Activated naive CD4-positive, alpha-beta T cell treated with anti-CD3 and anti-CD28 coated beads for 36 hours (primary cell): ENCODE data around the gene FBXO31. TPM values are rescaled to one million over a fixed set of nuclear protein-coding genes. Genes with fewer than 3 reads are reported as not detected.

Experiments used
- CTCF ChIA-PET: fragments of 350-600 bp; sonication (Branson Sonifier 250); formaldehyde crosslinking; loops from one replicate; lab custom pipeline; 2021; ENCODE audit warnings: antibody characterized with exemption; lab: Charles Lee
- DNase-seq: peaks from one replicate; pipeline ENCODE4 v3.0.0-alpha.2; 2020
- H3K27ac Mint-ChIP-seq: one replicate; pipeline ENCODE4 v1.8.0; 2021; ENCODE audit warnings: mild to moderate bottlenecking, mixed read lengths
- H3K27me3 Mint-ChIP-seq: one replicate; pipeline ENCODE4 v1.8.0; 2021; ENCODE audit warnings: low read depth, mixed read lengths
- H3K36me3 Mint-ChIP-seq: one replicate; pipeline ENCODE4 v1.8.0; 2021; ENCODE audit warnings: low read depth, mixed read lengths
- H3K4me1 Mint-ChIP-seq: one replicate; pipeline ENCODE4 v1.8.0; 2021; ENCODE audit warnings: low read depth, mixed read lengths
- H3K4me3 Mint-ChIP-seq: one replicate; pipeline ENCODE4 v1.8.0; 2021; ENCODE audit warnings: mild to moderate bottlenecking, moderate library complexity, mixed read lengths
- H3K9me3 Mint-ChIP-seq: one replicate; pipeline ENCODE4 v1.8.0; 2021; ENCODE audit warnings: mixed read lengths
- intact Hi-C: fragments of 100-400 bp; cut with micrococcal nuclease; formaldehyde crosslinking; loops from one replicate; pipeline ENCODE4 v1.15.1; 2023
- total RNA-seq, 2 experiments: library from RNA; stranded (reverse); gene quantifications; one replicate each; pipeline ENCODE4 v1.2.3, GENCODE V29; 2021

The FBXO31 gene
- total RNA-seq, 2 experiments from 2014 or later: 26.4 to 26.7 TPM

GRCh38 chr16:87333581-87334331 lies 49.8 kb downstream of the FBXO31 start:
- H3K9me3 Mint-ChIP-seq: no peaks in the 10 kb centered on the region
- intact Hi-C loops: no loop called here
- no peak for DNase-seq
- H3K4me3 Mint-ChIP-seq: no peak overlapping the region
- peaks cover 7% of the 10 kb centered on the region for H3K36me3 Mint-ChIP-seq
- peaks cover 7% of the 10 kb centered on the region for H3K4me1 Mint-ChIP-seq
- H3K27ac Mint-ChIP-seq: no peak overlapping the region
- H3K27me3 Mint-ChIP-seq: no peaks in the 10 kb centered on the region
- CTCF ChIA-PET: interaction anchor here (0.5 kb wide), 1 partner anchor 340 kb away, joined by 3 read pairs; no protein-coding TSS in a partner anchor

DNA sequence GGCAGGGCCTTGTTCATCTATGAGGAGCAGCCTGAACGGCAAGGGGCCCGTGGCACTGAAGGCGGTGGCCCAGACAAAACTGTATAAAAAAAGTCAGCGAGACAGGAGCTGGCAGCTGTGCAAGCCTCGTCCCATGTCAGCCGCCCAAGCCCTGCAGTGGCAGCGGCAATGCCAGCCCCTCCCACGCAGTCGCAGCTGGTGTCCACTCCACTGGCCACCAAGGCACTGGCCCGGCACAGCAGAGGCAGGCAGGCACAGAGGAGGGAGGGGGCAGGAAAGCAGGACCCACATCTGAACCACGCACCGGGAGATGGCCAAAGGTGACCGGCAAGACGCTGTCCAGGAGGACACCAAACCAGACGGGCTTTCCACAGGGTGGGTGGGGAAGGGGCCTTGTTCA lies 50.5 kb downstream of the FBXO31 start:
- no peaks in the 10 kb centered on the region for H3K27me3 Mint-ChIP-seq
- H3K4me1 Mint-ChIP-seq: peaks cover 6% of the 10 kb centered on the region
- no peak for DNase-seq
- CTCF ChIA-PET: interaction anchor here (0.6 kb wide), 1 partner anchor 33 kb away, joined by 4 read pairs; no protein-coding TSS in a partner anchor
- peaks cover 6% of the 10 kb centered on the region for H3K36me3 Mint-ChIP-seq
- H3K27ac Mint-ChIP-seq: no peak overlapping the region
- H3K4me3 Mint-ChIP-seq: no peak overlapping the region
- intact Hi-C loops: no loop called here
- H3K9me3 Mint-ChIP-seq: no peaks in the 10 kb centered on the region

- no peaks in the 10 kb centered on the region for H3K9me3 Mint-ChIP-seq
- intact Hi-C loops: no loop called here
- H3K27me3 Mint-ChIP-seq: no peaks in the 10 kb centered on the region
- CTCF ChIA-PET: interaction anchor here (0.9 to 1.0 kb wide), 2 partner anchors 15 to 304 kb away, joined by 3 read pairs; partner anchors contain the start of gene C16orf95
- peaks cover under 1% of the 10 kb centered on the region for H3K4me1 Mint-ChIP-seq
- no peak overlapping the region for H3K27ac Mint-ChIP-seq
- DNase-seq: no peak
- peaks cover 5% of the 10 kb centered on the region for H3K36me3 Mint-ChIP-seq
- no peak overlapping the region for H3K4me3 Mint-ChIP-seq
Measured at GRCh38 chr16:87332150-87332549, 51.4 kb downstream of the FBXO31 start.

- intact Hi-C loops: no loop called here
- no peak overlapping the region for H3K27ac Mint-ChIP-seq
- CTCF ChIA-PET: interaction anchor here (0.9 to 1.0 kb wide), 2 partner anchors 14 to 305 kb away, joined by 3 read pairs; partner anchors contain the start of gene C16orf95
- no peaks in the 10 kb centered on the region for H3K4me1 Mint-ChIP-seq
- no peaks in the 10 kb centered on the region for H3K9me3 Mint-ChIP-seq
- no peak overlapping the region for H3K4me3 Mint-ChIP-seq
- no peaks in the 10 kb centered on the region for H3K27me3 Mint-ChIP-seq
- DNase-seq: no peak
- H3K36me3 Mint-ChIP-seq: peaks cover 5% of the 10 kb centered on the region
Measured at GRCh38 chr16:87331241-87331801, 52.3 kb downstream of the FBXO31 start.

DNA sequence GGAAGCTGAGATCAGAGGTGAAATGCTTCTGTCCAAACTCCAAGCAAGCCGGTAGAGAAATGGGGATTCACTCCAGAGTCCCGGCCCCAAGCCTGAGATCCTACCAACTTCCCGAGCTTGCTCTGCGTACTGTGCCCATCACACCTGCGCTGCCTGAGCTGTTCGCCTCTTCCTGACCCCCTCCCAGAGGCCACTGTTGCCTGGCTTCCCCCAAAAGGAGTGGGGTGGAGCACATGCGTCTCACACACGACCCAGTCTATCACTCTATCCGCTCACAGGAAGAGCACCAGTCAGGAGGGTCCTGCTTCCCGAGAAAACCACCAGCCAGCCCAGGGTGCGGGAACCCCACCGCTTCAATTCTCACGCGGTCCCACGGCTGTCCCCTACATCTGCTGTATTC lies 52.9 kb downstream of the FBXO31 start:
- CTCF ChIA-PET: no interaction called here
- no peak overlapping the region for H3K27ac Mint-ChIP-seq
- no peak overlapping the region for H3K4me3 Mint-ChIP-seq
- intact Hi-C loops: no loop called here
- no peaks in the 10 kb centered on the region for H3K27me3 Mint-ChIP-seq
- H3K9me3 Mint-ChIP-seq: no peaks in the 10 kb centered on the region
- no peaks in the 10 kb centered on the region for H3K4me1 Mint-ChIP-seq
- H3K36me3 Mint-ChIP-seq: peaks cover 5% of the 10 kb centered on the region
- DNase-seq: no peak

DNA sequence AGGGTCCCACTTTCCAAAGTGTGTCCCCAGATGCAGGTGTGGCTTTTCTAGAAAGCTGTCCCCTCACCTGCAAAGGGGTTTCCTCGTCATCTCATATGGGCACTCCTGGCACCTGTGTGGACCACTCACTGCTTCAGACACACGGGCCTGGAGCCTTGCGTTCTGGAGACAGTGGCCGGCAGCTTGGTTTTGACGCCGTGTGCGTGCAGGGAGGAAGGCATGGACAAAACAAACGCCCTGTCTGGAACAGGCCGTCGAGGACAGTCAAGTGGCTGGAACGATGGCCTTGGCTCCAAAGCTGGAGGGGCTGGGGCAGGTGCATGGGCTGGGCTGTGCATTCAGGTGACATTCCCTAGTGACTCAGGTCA lies 53.3 kb downstream of the FBXO31 start:
- intact Hi-C loops: no loop called here
- Mint-ChIP-seq H3K36me3 (peaks cover 4% of the 10 kb centered on the region), H3K27me3 (no peaks in the 10 kb centered on the region), H3K4me3 (no peak overlapping the region), H3K27ac (no peak overlapping the region), H3K9me3 (no peaks in the 10 kb centered on the region), H3K4me1 (peaks cover 2% of the 10 kb centered on the region)
- CTCF ChIA-PET: no interaction called here
- DNase-seq: no peak

DNA sequence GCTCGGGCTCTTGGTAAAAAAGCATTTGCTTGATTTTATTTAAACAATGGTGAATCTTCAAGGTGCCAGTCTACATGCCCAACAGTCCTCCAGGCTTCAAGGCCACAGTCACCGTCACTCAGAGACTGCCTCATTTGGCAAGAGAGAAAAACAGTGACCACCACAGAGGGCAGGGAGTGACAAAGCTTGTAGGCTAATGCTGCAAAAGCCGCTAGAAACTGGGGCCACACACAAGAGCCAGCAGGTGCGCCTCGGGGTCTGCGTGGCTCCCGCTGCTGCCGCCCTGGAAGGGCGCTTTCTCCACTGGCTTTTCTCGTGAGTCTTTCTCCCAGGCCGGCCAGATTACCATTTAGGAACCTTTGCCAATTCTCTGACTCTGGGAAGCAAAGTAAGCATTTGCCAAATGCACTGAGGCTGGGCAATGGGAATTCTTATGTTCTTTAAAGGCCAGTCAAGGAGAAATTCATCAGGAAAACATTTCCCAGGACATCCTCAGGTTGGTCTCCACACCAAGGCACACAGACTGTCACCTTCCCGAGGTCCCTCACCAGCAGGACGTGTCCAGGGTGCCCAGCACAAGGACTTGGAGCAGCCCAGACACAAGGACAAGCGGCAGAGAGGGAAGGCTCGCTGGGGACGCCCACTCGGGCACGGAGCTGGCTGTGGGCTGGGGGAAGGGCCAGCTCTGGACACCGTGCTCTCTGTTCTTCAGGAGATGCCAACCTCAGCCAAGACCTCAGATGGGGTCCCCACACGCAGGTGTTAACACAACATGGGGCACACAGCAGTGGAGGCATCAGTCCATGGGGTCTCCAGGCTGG lies 53.9 kb downstream of the FBXO31 start:
- no peaks in the 10 kb centered on the region for H3K27me3 Mint-ChIP-seq

GRCh38 chr16:87328846-87329245 lies 54.7 kb downstream of the FBXO31 start:
- intact Hi-C loops: no loop called here
- Mint-ChIP-seq H3K4me3 (no peak overlapping the region), H3K27me3 (no peaks in the 10 kb centered on the region), H3K9me3 (no peaks in the 10 kb centered on the region), H3K36me3 (peaks cover 3% of the 10 kb centered on the region), H3K4me1 (peaks cover 2% of the 10 kb centered on the region), H3K27ac (no peak overlapping the region)
- CTCF ChIA-PET: no interaction called here
- no peak for DNase-seq

More for the DNA sequence above, 53.9 kb downstream of the FBXO31 start:
- intact Hi-C loops: no loop called here
- H3K4me3 Mint-ChIP-seq: no peak overlapping the region
- DNase-seq: no peak
- H3K9me3 Mint-ChIP-seq: no peaks in the 10 kb centered on the region
- H3K27ac Mint-ChIP-seq: no peak overlapping the region
- CTCF ChIA-PET: no interaction called here
- H3K4me1 Mint-ChIP-seq: peaks cover 2% of the 10 kb centered on the region
- peaks cover 3% of the 10 kb centered on the region for H3K36me3 Mint-ChIP-seq

GRCh38 chr16:87327798-87328495 lies 55.6 kb downstream of the FBXO31 start:
- peaks cover 3% of the 10 kb centered on the region for H3K36me3 Mint-ChIP-seq
- no peaks in the 10 kb centered on the region for H3K27me3 Mint-ChIP-seq
- H3K4me1 Mint-ChIP-seq: peaks cover 2% of the 10 kb centered on the region
- H3K9me3 Mint-ChIP-seq: no peaks in the 10 kb centered on the region
- no peak overlapping the region for H3K27ac Mint-ChIP-seq
- DNase-seq: no peak
- intact Hi-C loops: no loop called here
- H3K4me3 Mint-ChIP-seq: no peak overlapping the region
- CTCF ChIA-PET: interaction anchor here (0.7 kb wide), 1 partner anchor 73 kb away, joined by 3 read pairs; no protein-coding TSS in a partner anchor

GRCh38 chr16:87326151-87326571 lies 57.4 kb downstream of the FBXO31 start:
- peaks cover 2% of the 10 kb centered on the region for H3K4me1 Mint-ChIP-seq
- no peak overlapping the region for H3K27ac Mint-ChIP-seq
- intact Hi-C loops: no loop called here
- H3K9me3 Mint-ChIP-seq: no peaks in the 10 kb centered on the region
- CTCF ChIA-PET: interaction anchor here (1.2 kb wide), 1 partner anchor 21 kb away, joined by 3 read pairs; no protein-coding TSS in a partner anchor
- H3K4me3 Mint-ChIP-seq: no peak overlapping the region
- peaks cover 3% of the 10 kb centered on the region for H3K36me3 Mint-ChIP-seq
- no peak for DNase-seq
- no peaks in the 10 kb centered on the region for H3K27me3 Mint-ChIP-seq

DNA sequence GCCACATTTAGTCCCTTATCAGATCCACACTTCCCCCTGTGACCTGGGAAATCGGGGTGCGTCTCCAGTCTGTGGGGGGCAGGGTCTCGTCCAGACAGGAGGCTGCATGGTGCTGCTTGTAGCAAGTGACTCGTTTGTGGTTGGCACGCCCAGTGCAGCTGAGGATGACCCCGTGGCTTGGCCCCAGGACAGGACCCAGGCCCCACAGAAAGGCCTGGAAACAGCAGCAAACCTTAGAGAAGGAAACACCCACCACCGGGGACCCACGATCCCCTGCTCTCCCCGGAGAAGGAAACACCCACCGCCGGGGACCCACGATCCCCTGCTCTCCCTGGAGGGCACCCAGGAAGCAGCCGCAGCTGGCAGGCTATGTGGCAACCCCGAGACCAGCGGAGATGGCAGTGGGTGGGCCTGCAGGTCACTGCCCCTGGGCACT lies 58.1 kb downstream of the FBXO31 start:
- Mint-ChIP-seq H3K36me3 (peaks cover 1% of the 10 kb centered on the region), H3K27ac (no peak overlapping the region), H3K27me3 (no peaks in the 10 kb centered on the region), H3K4me3 (no peak overlapping the region), H3K9me3 (no peaks in the 10 kb centered on the region), H3K4me1 (peaks cover 2% of the 10 kb centered on the region)
- CTCF ChIA-PET: interaction anchor here (1.2 kb wide), 1 partner anchor 21 kb away, joined by 3 read pairs; no protein-coding TSS in a partner anchor
- DNase-seq: no peak
- intact Hi-C loops: loop anchor here (2.0 kb wide), 1 partner anchor 311 kb away; no protein-coding TSS in a partner anchor
